Uterus (tissue), 2 donors: Measurements from ENCODE around the gene METTL25.

ENCODE experiments used
- CTCF ChIP-seq, 4 experiments: fragments of 200-600 bp in 2 of 4; fragments of 450-650 bp in 2 of 4; sonication (generic) in 2 of 4; IDR thresholded peaks; one replicate each; pipeline ENCODE4 v1.5.1; 2016 to 2019; ENCODE audit warnings: antibody characterized with exemption in 4 of 4, mild to moderate bottlenecking in 2 of 4, moderate library complexity in 1 of 4
- POLR2A ChIP-seq, 2 donors: fragments of 450-650 bp; IDR thresholded peaks; one replicate each; pipeline ENCODE4 v1.6.1; 2016; ENCODE audit warnings: antibody characterized with exemption in 2 of 2, mild to moderate bottlenecking in 1 of 2, moderate library complexity in 1 of 2

- TF ChIP-seq CTCF (IDR thresholded peaks at IDR 0.05) (no peak), POLR2A (IDR thresholded peaks at IDR 0.05) (no peak)
Measured at GRCh38 chr12:82473111-82473754, 114.9 kb downstream of the METTL25 start.
